Right atrium auricular region (tissue), 2 donors: Measurements from ENCODE around the gene PTGER3. TPM values are rescaled to one million over a fixed set of nuclear protein-coding genes. Genes with fewer than 3 reads are reported as not detected.

Experiments used
- DNase-seq: peaks from one replicate; pipeline ENCODE4 v3.0.0-alpha.2; 2019; ENCODE audit warnings: low spot score
- H3K27ac ChIP-seq, 2 donors: fragments of 200-600 bp; sonication (generic); 1 replicate in 1 of 2; 2 replicates in 1 of 2; pipeline ENCODE4 v1.5.1; 2016 to 2019
- H3K27me3 ChIP-seq, 2 donors: fragments of 200-600 bp; sonication (generic); one replicate each; pipeline versions ENCODE4 v1.5.1 to v1.6.0; 2017 to 2019
- H3K36me3 ChIP-seq: fragments of 200-600 bp; sonication (generic); one replicate; pipeline ENCODE4 v1.5.1; 2016
- H3K4me1 ChIP-seq, 2 donors: fragments of 200-600 bp; sonication (generic); one replicate each; pipeline versions ENCODE4 v1.5.1 to v1.6.0; 2017 to 2019
- H3K4me3 ChIP-seq, 2 donors: fragments of 200-600 bp; sonication (generic); 1 replicate in 1 of 2; 2 replicates in 1 of 2; pipeline ENCODE4 v1.5.1; 2017 to 2019; ENCODE audit warnings: mild to moderate bottlenecking in 1 of 2, moderate library complexity in 1 of 2
- H3K9me3 ChIP-seq, 2 donors: fragments of 200-600 bp; sonication (generic); one replicate each; pipeline ENCODE4 v1.5.1; 2019
- total RNA-seq, 2 donors: library from RNA; depleted of rRNA; stranded (reverse); fragments of >200 nt; gene quantifications; one replicate each; pipeline ENCODE4 v1.1.0, GENCODE V29; 2016
- TF ChIP-seq, protein P1 (sequence below), 2 donors: fragments of 200-600 bp; sonication (generic); IDR thresholded peaks; one replicate each; pipeline ENCODE4 v1.5.1; 2019; ENCODE audit warnings: antibody characterized with exemption in 2 of 2

PTGER3 gene
- total RNA-seq, 2 donors from 2014 or later: 0.52 to 4.6 TPM

DNA sequence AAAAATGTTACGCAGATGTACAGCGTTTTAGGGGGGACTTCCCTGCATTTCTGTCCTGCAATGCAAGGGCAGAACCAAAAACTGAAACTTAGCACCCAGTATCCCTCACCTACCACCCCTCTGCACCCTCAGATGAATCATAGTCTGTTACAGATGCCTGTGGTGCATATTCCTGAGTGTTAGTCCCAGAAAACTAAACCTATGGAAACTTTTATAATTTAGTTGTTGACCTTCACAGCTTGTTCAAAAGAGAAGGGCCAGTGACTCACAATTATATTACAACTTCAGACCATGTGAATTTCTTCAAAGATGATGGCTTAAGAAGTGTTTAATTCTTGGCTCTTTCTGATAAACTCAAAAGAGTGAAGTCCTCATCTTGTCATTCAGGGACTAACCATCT is 5.8 kb downstream of the PTGER3 start:
- DNase-seq: no peak
- Histone ChIP-seq H3K9me3 (no peaks in the 10 kb centered on the region), H3K4me3 (no peak overlapping the region), H3K4me1 (peaks cover 0 to 4% of the 10 kb centered on the region in 2 donors), H3K36me3 (no peaks in the 10 kb centered on the region), H3K27me3 (peaks cover 0 to 4% of the 10 kb centered on the region in 2 donors), H3K27ac (no peak overlapping the region)
- TF ChIP-seq, protein P1, sequence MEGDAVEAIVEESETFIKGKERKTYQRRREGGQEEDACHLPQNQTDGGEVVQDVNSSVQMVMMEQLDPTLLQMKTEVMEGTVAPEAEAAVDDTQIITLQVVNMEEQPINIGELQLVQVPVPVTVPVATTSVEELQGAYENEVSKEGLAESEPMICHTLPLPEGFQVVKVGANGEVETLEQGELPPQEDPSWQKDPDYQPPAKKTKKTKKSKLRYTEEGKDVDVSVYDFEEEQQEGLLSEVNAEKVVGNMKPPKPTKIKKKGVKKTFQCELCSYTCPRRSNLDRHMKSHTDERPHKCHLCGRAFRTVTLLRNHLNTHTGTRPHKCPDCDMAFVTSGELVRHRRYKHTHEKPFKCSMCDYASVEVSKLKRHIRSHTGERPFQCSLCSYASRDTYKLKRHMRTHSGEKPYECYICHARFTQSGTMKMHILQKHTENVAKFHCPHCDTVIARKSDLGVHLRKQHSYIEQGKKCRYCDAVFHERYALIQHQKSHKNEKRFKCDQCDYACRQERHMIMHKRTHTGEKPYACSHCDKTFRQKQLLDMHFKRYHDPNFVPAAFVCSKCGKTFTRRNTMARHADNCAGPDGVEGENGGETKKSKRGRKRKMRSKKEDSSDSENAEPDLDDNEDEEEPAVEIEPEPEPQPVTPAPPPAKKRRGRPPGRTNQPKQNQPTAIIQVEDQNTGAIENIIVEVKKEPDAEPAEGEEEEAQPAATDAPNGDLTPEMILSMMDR (IDR thresholded peaks at IDR 0.05): no peak

DNA sequence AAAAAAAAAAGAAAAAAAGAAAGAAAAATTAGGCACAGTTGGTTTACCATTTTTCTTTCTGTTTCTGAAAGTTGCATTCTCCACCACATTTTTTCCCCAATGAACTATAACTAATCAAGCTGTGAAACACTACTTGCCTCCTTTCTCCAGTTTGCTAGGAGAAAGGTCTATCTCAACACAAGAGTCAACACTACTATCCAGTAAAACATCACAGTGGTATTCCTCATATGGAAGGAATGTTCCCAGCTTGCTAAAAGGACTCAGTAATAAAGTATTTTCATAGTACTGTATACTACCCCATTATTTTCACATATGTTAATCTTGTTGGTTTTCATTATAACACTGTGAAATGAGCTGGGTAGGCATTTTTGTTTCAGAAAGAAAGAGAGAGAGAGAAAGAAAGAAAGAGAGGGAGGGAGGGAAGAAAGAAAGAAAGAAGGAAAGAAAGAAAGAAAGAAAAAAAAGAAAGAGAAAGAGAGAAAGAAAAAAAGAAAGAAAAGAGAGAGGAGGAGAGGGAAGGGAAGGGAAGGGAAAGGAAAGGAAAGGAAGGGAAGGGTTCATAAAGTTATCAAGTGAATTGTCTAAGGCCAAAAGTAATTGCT is 7.9 kb downstream of the PTGER3 start:
- Histone ChIP-seq H3K4me1 (no peaks in the 10 kb centered on the region), H3K27me3 (no peaks in the 10 kb centered on the region), H3K4me3 (no peak overlapping the region), H3K36me3 (no peaks in the 10 kb centered on the region), H3K27ac (no peak overlapping the region), H3K9me3 (no peaks in the 10 kb centered on the region)
- no peak for DNase-seq
- TF ChIP-seq, protein P1 (IDR thresholded peaks at IDR 0.05): no peak

DNA sequence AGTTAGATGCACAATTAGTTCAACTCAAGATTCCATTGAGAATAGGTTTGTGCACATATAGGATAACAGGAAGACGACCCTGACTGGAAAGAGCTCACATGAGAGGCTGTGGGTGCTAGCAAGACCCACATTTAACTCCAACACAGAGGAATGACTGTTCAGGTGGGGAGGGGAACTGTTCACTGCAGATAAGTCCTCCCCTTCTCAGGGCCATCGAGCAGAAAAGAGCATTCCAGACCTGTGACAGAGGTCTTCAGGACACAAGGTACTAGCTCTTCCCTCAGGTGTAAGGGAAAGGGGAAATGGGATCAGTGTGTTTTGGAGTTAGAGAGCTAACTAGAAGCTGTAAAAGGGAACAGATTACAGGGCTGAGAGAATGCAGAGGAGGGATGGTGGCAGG is 8.7 kb downstream of the PTGER3 start:
- Histone ChIP-seq H3K9me3 (no peaks in the 10 kb centered on the region), H3K36me3 (no peaks in the 10 kb centered on the region), H3K4me3 (no peak overlapping the region), H3K4me1 (no peaks in the 10 kb centered on the region), H3K27me3 (no peaks in the 10 kb centered on the region), H3K27ac (no peak overlapping the region)
- TF ChIP-seq, protein P1 (IDR thresholded peaks at IDR 0.05): no peak
- DNase-seq: no peak

DNA sequence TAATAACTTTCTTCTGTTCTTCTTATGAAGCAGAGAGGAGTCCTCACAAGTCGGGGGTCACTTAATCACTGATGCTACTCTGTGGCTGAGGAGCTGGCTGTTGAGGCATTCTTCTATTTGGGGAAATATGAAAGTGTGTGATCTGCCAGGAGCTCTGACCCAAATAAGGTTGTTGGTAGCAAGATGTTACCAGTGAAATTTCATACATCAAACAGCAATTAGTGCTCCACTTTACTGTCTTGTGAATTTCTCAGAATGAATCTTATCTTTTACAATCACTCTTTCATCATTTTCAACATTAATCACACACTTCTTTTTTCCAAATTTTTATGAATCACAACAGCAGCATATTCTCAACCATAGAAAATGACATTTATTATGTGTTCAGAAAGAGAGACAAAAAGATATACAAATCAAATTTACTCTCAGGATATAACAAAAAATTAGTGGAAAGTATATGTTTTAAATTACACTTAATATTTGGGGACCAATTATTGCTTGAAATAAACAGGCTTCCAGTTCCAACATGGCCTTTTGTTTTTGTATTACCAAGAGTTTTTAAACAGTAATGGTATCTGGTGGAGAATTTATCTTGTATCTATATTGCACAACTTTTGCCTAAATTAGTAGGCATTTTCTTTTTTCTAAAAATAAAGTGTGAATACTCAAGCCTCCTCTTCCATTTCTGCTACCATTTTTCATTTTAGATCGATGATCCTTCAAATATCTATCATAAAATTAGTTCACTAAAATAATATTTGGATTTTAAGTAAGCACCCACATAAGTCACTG is 9.6 kb downstream of the PTGER3 start:
- H3K4me3 ChIP-seq: no peak overlapping the region
- H3K36me3 ChIP-seq: no peaks in the 10 kb centered on the region

DNA sequence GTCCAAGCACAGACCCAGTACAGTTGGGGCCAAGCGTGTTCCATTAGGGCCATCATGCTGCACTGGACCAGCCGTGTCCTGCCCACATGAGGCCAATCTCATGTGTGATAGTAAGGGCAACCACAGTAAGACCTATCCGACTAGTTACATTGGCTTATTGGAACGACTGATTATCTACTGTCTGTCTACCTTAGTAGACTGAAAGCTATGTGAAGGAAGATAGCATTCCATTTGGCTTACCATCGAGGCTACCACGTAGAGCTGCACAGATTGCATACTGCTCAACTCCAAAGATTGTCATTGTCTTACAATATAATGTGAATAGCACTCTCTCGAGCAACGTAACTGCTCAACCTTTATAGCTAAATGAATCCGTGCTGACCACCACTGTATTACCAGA is 10.6 kb downstream of the PTGER3 start:
- H3K9me3 ChIP-seq: no peaks in the 10 kb centered on the region
- no peaks in the 10 kb centered on the region for H3K36me3 ChIP-seq

More for the DNA sequence above, 9.6 kb downstream of the PTGER3 start:
- TF ChIP-seq, protein P1 (IDR thresholded peaks at IDR 0.05): no peak
- H3K27ac ChIP-seq: no peak overlapping the region
- no peaks in the 10 kb centered on the region for H3K27me3 ChIP-seq
- H3K4me1 ChIP-seq: no peaks in the 10 kb centered on the region
- DNase-seq: no peak
- no peaks in the 10 kb centered on the region for H3K9me3 ChIP-seq

More for the DNA sequence above, 10.6 kb downstream of the PTGER3 start:
- H3K27me3 ChIP-seq: no peaks in the 10 kb centered on the region
- no peaks in the 10 kb centered on the region for H3K4me1 ChIP-seq
- no peak for DNase-seq
- H3K4me3 ChIP-seq: no peak overlapping the region
- H3K27ac ChIP-seq: no peak overlapping the region
- TF ChIP-seq, protein P1 (IDR thresholded peaks at IDR 0.05): no peak
